Lung (tissue), 12 donors: ENCODE data around the gene ACY1. TPM values are rescaled to one million over a fixed set of nuclear protein-coding genes. Genes with fewer than 3 reads are reported as not detected.
A peak's percentile ranks its signal among the peaks of the same experiment; 100 is the strongest.

Source experiments
- ATAC-seq: fragments of 200-7000 bp; cut with Tn5 transposase; one replicate; pipeline ENCODE4 v1.9.1; 2020; ENCODE audit warnings: moderate number of reproducible peaks; ENCODE audit not compliant: insufficient read depth, low FRiP score
- DNase-seq, 3 donors: peaks; one replicate each; pipeline ENCODE4 v3.0.0-alpha.2; 2013 to 2017
- H3K27ac ChIP-seq, 2 donors: one replicate each; pipeline ENCODE4 v1.5.1; 2013; ENCODE audit warnings: mild to moderate bottlenecking in 2 of 2, moderate library complexity in 2 of 2, control low read depth in 1 of 2, inconsistent platforms in 1 of 2, low read depth in 1 of 2, low read length in 1 of 2
- H3K27me3 ChIP-seq, 3 donors: one replicate each; pipeline ENCODE4 v1.5.1; 2013; ENCODE audit warnings: low read length in 2 of 3; ENCODE audit not compliant: control insufficient read depth in 3 of 3, insufficient read depth in 3 of 3
- H3K36me3 ChIP-seq, 4 donors: one replicate each; pipeline ENCODE4 v1.5.1; 2013; ENCODE audit warnings: low read length in 4 of 4, mild to moderate bottlenecking in 1 of 4, moderate library complexity in 1 of 4; ENCODE audit not compliant: control insufficient read depth in 4 of 4, insufficient read depth in 4 of 4
- H3K4me1 ChIP-seq, 5 donors: one replicate each; pipeline ENCODE4 v1.5.1; 2013; ENCODE audit warnings: low read length in 5 of 5, mild to moderate bottlenecking in 2 of 5, moderate library complexity in 1 of 5; ENCODE audit not compliant: control insufficient read depth in 5 of 5, insufficient read depth in 5 of 5
- H3K4me3 ChIP-seq: one replicate; pipeline ENCODE4 v1.5.1; 2013; ENCODE audit warnings: mild to moderate bottlenecking, control low read depth, moderate library complexity
- H3K9ac ChIP-seq, 2 donors: one replicate each; pipeline ENCODE4 v1.5.1; 2013; ENCODE audit warnings: low read length in 2 of 2, control low read depth in 1 of 2; ENCODE audit not compliant: insufficient read depth in 1 of 2
- H3K9me3 ChIP-seq, 4 donors: one replicate each; pipeline ENCODE4 v1.5.1; 2013; ENCODE audit warnings: low read length in 3 of 4, mild to moderate bottlenecking in 1 of 4, moderate library complexity in 1 of 4; ENCODE audit not compliant: control insufficient read depth in 4 of 4, insufficient read depth in 3 of 4
- WGBS, 2 donors: extraction: QIAGEN DNeasy Blood & Tissue Kit; methylation state at CpG; one replicate each; pipeline ENCODE4 v1.1.7; 2013; 5-methylcytosine and 5-hydroxymethylcytosine counted together
- polyA plus RNA-seq, 2 donors: library from polyadenylated mRNA; stranded (reverse); fragments of 200-250 nt; gene quantifications; one replicate each; pipeline ENCODE4 v1.2.1, GENCODE V29; 2013
- total RNA-seq, 2 donors: library from RNA; depleted of rRNA in 1 of 2; stranded (reverse); fragments of >200 nt in 1 of 2; gene quantifications; one replicate each; pipeline ENCODE4 v1.2.1, GENCODE V29; 2014 to 2021
- TF ChIP-seq, protein P1 (sequence below): IDR thresholded peaks from 2 replicates; pipeline ENCODE4 v1.5.1; 2012; ENCODE audit warnings: mild to moderate bottlenecking; ENCODE audit errors: control extremely low read depth, extremely low read depth
- donor health status: control.
- donor health status: control.
- donor health status: Bipolar disorder and iron deficiency.
- donor health status: healthy.
- donor health status: DM: yes; HTN: yes; CAD: no.

ACY1 gene
- total and polyA plus RNA-seq, 4 donors = 19.6 to 52.6 (median 39.0) TPM

DNA sequence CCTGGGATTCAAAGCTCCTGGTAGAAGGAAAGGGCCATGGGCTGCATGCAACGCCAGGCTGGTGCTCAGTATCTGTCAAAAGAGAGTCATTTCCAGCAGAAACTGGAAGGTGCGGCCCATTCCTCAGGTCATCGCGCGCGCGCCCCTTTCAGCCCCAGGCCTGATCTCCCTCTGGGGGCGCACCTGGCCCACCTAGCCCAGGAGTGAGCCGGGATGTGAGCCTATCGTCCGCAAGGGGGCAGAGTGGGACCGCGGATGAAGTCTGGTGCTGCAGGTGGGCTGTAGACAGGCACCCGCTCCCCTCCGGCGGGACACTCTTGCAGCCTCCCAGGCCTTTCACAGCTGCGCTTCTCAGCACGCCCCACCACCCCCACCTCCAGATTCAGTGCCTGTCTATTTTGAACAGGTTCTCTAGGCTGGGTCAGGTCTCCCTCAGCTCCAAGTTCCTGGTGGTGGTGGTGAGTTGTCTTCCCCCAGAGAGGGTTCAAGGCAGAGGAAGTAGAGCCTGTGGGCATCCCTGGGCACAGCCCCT lies 18.2 kb downstream of the ACY1 start:
- ATAC-seq (peak; percentile 43), DNase-seq (peak; percentile 67 to 81 (median 69))
- Histone ChIP-seq H3K9ac (no peak overlapping the region), H3K4me1 (peaks cover 0 to 21% (median 14%) of the 10 kb centered on the region in 5 donors), H3K4me3 (no peak overlapping the region), H3K27ac (no peak overlapping the region), H3K36me3 (no peaks in the 10 kb centered on the region), H3K9me3 (peaks cover 0 to 2% (median 0%) of the 10 kb centered on the region in 4 donors), H3K27me3 (peaks cover 0 to 2% (median 0%) of the 10 kb centered on the region in 3 donors)
- TF ChIP-seq, protein P1, sequence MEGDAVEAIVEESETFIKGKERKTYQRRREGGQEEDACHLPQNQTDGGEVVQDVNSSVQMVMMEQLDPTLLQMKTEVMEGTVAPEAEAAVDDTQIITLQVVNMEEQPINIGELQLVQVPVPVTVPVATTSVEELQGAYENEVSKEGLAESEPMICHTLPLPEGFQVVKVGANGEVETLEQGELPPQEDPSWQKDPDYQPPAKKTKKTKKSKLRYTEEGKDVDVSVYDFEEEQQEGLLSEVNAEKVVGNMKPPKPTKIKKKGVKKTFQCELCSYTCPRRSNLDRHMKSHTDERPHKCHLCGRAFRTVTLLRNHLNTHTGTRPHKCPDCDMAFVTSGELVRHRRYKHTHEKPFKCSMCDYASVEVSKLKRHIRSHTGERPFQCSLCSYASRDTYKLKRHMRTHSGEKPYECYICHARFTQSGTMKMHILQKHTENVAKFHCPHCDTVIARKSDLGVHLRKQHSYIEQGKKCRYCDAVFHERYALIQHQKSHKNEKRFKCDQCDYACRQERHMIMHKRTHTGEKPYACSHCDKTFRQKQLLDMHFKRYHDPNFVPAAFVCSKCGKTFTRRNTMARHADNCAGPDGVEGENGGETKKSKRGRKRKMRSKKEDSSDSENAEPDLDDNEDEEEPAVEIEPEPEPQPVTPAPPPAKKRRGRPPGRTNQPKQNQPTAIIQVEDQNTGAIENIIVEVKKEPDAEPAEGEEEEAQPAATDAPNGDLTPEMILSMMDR = peak; percentile 88
- 2% methylated on average over 13 to 18 of the region's 18 CpGs for WGBS, 2 donors

DNA sequence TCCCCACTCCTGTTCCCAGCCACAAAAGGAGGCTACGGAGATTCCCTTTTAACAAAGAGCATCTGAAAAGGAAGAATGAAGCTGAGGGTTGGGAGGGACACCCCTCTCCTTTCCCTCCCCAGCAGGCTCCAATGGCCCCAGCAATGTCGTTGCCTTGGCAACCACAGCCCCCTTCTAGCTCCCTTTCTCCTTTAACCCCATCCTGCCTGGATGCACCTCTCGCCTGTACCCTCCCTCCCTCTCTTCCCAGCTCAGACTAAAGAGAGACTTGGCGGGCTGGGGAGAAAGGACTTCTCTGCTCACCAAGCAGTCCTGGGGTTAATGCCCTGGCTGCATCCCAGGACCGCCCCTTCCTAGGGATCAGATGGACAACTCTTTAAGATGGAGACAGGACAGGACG lies 19.4 kb downstream of the ACY1 start:
- Histone ChIP-seq H3K9ac (no peak overlapping the region), H3K4me3 (no peak overlapping the region), H3K27me3 (peaks cover 0 to 2% (median 0%) of the 10 kb centered on the region in 3 donors), H3K27ac (no peak overlapping the region), H3K4me1 (peaks cover 0 to 21% (median 15%) of the 10 kb centered on the region in 5 donors), H3K9me3 (peaks cover 0 to 2% (median 0%) of the 10 kb centered on the region in 4 donors), H3K36me3 (no peaks in the 10 kb centered on the region)
- ATAC-seq (no peak), DNase-seq (no peak)
- TF ChIP-seq, protein P1 = no peak
- 81 to 91% methylated on average over 6 of the region's 6 CpGs for WGBS, 2 donors

DNA sequence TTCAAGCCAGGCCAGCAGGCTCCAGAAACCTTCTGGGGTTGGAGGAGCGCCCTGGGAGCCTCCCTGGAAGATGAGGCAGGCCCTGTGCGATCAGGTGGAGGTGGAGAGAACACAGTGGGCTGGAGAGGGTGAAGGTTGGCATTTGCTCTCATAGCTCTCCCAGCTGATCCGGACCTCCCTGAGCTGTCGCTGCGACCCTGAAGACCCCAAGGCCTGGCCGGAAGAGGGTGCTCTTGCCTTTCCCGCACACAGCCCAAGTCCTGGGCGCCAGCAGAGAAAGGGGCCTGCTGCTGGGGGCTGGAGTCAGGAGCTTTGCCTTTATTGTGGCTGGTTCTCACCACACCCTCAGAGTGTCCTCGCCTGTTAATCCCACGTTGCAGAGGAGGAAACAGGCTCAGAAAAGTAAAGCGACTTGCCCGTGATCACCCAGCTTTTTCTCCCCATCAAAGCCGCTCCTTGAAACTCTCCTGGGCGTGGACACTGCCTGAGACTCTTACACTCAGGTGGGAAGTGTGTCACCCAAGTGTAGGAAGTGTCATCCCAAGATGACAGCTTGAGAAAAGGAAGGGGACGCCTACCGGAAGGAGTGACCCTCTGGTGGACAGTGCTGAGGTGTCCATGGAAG lies 20.9 kb downstream of the ACY1 start:
- DNase-seq (peak; percentile 79), ATAC-seq (no peak)
- H3K9me3 ChIP-seq = no peaks in the 10 kb centered on the region
- H3K4me3 ChIP-seq = no peak overlapping the region
- no peak overlapping the region for H3K9ac ChIP-seq
- TF ChIP-seq, protein P1 = peak; percentile 27
- peak overlapping the region in 1 of 2 donors; percentile 57 for H3K27ac ChIP-seq
- H3K27me3 ChIP-seq = no peaks in the 10 kb centered on the region
- no peaks in the 10 kb centered on the region for H3K36me3 ChIP-seq
- WGBS, 2 donors = 60 to 67% methylated on average over 16 of the region's 16 CpGs
- H3K4me1 ChIP-seq = peaks cover 0 to 21% (median 15%) of the 10 kb centered on the region in 5 donors
